Gastrocnemius medialis (tissue), 4 donors: ENCODE results near the gene MACROD1.

Experiments
- POLR2A ChIP-seq, 2 donors: fragments of 450-650 bp; IDR thresholded peaks; one replicate each; pipeline ENCODE4 v1.6.1; 2017; ENCODE audit warnings: antibody characterized with exemption in 2 of 2, mild to moderate bottlenecking in 2 of 2, moderate library complexity in 2 of 2
- TF ChIP-seq, protein P1 (sequence below), 5 experiments: fragments of 450-650 bp in 3 of 5; fragments of 200-600 bp in 2 of 5; sonication (generic) in 2 of 5; IDR thresholded peaks in 4 of 5; conservative IDR thresholded peaks in 1 of 5; 1 replicate in 4 of 5; 2 replicates in 1 of 5; pipeline ENCODE4 v1.5.1; 2016 to 2019; ENCODE audit warnings: antibody characterized with exemption in 5 of 5, mild to moderate bottlenecking in 3 of 5, moderate library complexity in 3 of 5

DNA sequence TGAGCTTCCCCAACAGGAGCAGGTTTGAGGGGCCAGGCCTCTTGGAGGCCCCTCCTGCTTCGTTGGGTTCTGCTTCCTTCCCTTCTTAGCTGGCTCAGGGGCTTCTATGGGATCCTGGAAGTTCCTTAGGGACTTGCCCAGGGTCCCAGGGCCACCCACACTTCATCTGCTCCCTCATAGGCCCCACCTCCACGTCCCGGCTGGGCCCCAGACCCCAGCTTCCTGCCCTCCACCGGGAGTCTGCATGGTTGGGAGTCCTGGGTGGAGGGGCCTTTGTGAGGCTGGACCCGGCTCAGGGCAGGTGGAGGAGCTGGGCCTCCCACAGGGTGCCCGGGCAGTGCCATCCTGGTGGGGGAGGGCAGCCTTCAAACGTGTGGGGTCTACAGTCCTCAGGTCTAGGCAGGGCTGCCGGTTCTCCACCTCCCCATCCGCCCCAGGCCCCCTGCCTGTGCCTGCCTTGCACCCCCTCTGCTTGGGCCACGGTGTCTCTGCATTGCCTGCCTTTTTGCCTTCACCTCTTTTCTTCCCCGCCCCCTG, 168.0 kb downstream of the MACROD1 start:
- TF ChIP-seq POLR2A (IDR thresholded peaks at IDR 0.05), result no peak
- TF ChIP-seq, protein P1, sequence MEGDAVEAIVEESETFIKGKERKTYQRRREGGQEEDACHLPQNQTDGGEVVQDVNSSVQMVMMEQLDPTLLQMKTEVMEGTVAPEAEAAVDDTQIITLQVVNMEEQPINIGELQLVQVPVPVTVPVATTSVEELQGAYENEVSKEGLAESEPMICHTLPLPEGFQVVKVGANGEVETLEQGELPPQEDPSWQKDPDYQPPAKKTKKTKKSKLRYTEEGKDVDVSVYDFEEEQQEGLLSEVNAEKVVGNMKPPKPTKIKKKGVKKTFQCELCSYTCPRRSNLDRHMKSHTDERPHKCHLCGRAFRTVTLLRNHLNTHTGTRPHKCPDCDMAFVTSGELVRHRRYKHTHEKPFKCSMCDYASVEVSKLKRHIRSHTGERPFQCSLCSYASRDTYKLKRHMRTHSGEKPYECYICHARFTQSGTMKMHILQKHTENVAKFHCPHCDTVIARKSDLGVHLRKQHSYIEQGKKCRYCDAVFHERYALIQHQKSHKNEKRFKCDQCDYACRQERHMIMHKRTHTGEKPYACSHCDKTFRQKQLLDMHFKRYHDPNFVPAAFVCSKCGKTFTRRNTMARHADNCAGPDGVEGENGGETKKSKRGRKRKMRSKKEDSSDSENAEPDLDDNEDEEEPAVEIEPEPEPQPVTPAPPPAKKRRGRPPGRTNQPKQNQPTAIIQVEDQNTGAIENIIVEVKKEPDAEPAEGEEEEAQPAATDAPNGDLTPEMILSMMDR (IDR thresholded peaks at IDR 0.05 in 4 of 5, conservative IDR thresholded peaks at IDR 0.05 in 1 of 5), result no peak
